Tibial artery (tissue), 4 donors: ENCODE results near the gene CCDC107.

Experiments
- DNase-seq, 2 donors: peaks; one replicate each; pipeline ENCODE4 v3.0.0-alpha.2; 2019
- H3K27ac ChIP-seq, 2 donors: fragments of 200-600 bp; sonication (generic) in 1 of 2; 1 replicate in 1 of 2; 2 replicates in 1 of 2; pipeline ENCODE4 v1.5.1; 2018 to 2019; ENCODE audit warnings: mild to moderate bottlenecking in 1 of 2
- H3K27me3 ChIP-seq, 2 donors: fragments of 200-600 bp; sonication (generic) in 1 of 2; one replicate each; pipeline versions ENCODE4 v1.5.1 to v1.6.0; 2016 to 2019
- H3K36me3 ChIP-seq, 3 donors: fragments of 200-600 bp; sonication (generic) in 2 of 3; one replicate each; pipeline ENCODE4 v1.5.1; 2016 to 2019; ENCODE audit warnings: mild to moderate bottlenecking in 2 of 3
- H3K4me1 ChIP-seq, 4 donors: fragments of 200-600 bp; sonication (generic) in 2 of 4; 1 replicate in 3 of 4; 2 replicates in 1 of 4; pipeline ENCODE4 v1.5.1; 2016 to 2019
- H3K4me3 ChIP-seq, 2 donors: fragments of 200-600 bp; sonication (generic) in 1 of 2; 1 replicate in 1 of 2; 2 replicates in 1 of 2; pipeline ENCODE4 v1.5.1; 2018 to 2019; ENCODE audit warnings: mild to moderate bottlenecking in 2 of 2
- H3K9me3 ChIP-seq, 3 donors: fragments of 200-600 bp; sonication (generic) in 1 of 3; one replicate each; pipeline ENCODE4 v1.5.1; 2016 to 2019
- intact Hi-C: fragments of 100-400 bp; cut with DNase I; formaldehyde crosslinking; loops from one replicate; pipeline ENCODE4 v1.15.0; 2023; ENCODE audit warnings: low total_unique reads
- TF ChIP-seq, protein P1 (sequence below), 2 experiments: fragments of 200-600 bp in 1 of 2; fragments of 450-650 bp in 1 of 2; IDR thresholded peaks; one replicate each; pipeline ENCODE4 v1.5.1; 2017 to 2019; ENCODE audit warnings: antibody characterized with exemption in 2 of 2, mild to moderate bottlenecking in 1 of 2, moderate library complexity in 1 of 2

Gene CCDC107

GRCh38 chr9:35612843-35613242, 45.2 kb upstream of the CCDC107 start:
- Histone ChIP-seq H3K27ac (no peak overlapping the region), H3K4me1 (peaks cover 0 to 14% (median 11%) of the 10 kb centered on the region in 4 donors), H3K36me3 (peaks cover 19 to 27% (median 20%) of the 10 kb centered on the region in 3 donors), H3K27me3 (peaks cover 0 to 8% of the 10 kb centered on the region in 2 donors), H3K9me3 (no peaks in the 10 kb centered on the region), H3K4me3 (no peak overlapping the region)
- intact Hi-C loops, result no loop called here
- no peak for DNase-seq
- TF ChIP-seq, protein P1, sequence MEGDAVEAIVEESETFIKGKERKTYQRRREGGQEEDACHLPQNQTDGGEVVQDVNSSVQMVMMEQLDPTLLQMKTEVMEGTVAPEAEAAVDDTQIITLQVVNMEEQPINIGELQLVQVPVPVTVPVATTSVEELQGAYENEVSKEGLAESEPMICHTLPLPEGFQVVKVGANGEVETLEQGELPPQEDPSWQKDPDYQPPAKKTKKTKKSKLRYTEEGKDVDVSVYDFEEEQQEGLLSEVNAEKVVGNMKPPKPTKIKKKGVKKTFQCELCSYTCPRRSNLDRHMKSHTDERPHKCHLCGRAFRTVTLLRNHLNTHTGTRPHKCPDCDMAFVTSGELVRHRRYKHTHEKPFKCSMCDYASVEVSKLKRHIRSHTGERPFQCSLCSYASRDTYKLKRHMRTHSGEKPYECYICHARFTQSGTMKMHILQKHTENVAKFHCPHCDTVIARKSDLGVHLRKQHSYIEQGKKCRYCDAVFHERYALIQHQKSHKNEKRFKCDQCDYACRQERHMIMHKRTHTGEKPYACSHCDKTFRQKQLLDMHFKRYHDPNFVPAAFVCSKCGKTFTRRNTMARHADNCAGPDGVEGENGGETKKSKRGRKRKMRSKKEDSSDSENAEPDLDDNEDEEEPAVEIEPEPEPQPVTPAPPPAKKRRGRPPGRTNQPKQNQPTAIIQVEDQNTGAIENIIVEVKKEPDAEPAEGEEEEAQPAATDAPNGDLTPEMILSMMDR (IDR thresholded peaks at IDR 0.05), result no peak

GRCh38 chr9:35615981-35616680, 42.0 kb upstream of the CCDC107 start:
- DNase-seq, result no peak
- H3K27ac ChIP-seq, result no peak overlapping the region
- H3K4me3 ChIP-seq, result no peak overlapping the region
- TF ChIP-seq, protein P1 (IDR thresholded peaks at IDR 0.05), result no peak
- H3K9me3 ChIP-seq, result no peaks in the 10 kb centered on the region
- H3K4me1 ChIP-seq, result peaks cover 0 to 11% (median 10%) of the 10 kb centered on the region in 4 donors
- H3K36me3 ChIP-seq, result no peaks in the 10 kb centered on the region
- peaks cover 0 to 12% of the 10 kb centered on the region in 2 donors for H3K27me3 ChIP-seq
- intact Hi-C loops, result no loop called here

GRCh38 chr9:35616681-35617459, 41.2 kb upstream of the CCDC107 start:
- TF ChIP-seq, protein P1 (IDR thresholded peaks at IDR 0.05), result no peak
- peak; percentile 66 to 84 for DNase-seq
- no peaks in the 10 kb centered on the region for H3K9me3 ChIP-seq
- no peak overlapping the region for H3K27ac ChIP-seq
- no peaks in the 10 kb centered on the region for H3K36me3 ChIP-seq
- H3K4me3 ChIP-seq, result peak overlapping the region; percentile 32 to 53
- intact Hi-C loops, result no loop called here
- peaks cover 0 to 11% (median 10%) of the 10 kb centered on the region in 4 donors for H3K4me1 ChIP-seq
- H3K27me3 ChIP-seq, result peaks cover 0 to 12% of the 10 kb centered on the region in 2 donors

DNA sequence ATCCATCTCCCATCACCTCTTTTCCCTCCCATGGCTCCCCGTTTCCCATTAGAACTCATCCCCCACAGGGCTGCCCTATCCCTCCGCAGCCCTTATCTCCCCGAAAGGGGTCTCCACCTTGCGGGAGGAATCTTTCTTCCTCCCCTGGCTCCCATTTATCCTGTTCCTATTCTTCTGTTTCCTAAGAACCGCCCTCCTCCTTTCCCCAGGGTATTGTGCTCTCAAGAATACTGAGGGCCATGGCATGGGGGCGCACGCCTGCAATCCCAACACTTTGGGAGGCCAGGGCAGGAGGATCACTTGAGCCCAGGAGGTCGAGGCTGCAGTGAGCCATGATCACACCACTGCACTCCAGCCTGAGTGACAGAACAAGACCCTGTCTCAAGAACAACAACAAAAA, 40.5 kb upstream of the CCDC107 start:
- Histone ChIP-seq H3K27me3 (peaks cover 0 to 12% of the 10 kb centered on the region in 2 donors), H3K36me3 (no peaks in the 10 kb centered on the region), H3K27ac (no peak overlapping the region), H3K4me3 (peak overlapping the region; percentile 32 to 53), H3K9me3 (no peaks in the 10 kb centered on the region), H3K4me1 (peaks cover 0 to 11% (median 10%) of the 10 kb centered on the region in 4 donors)
- DNase-seq, result no peak
- TF ChIP-seq, protein P1 (IDR thresholded peaks at IDR 0.05), result no peak
- intact Hi-C loops, result no loop called here

DNA sequence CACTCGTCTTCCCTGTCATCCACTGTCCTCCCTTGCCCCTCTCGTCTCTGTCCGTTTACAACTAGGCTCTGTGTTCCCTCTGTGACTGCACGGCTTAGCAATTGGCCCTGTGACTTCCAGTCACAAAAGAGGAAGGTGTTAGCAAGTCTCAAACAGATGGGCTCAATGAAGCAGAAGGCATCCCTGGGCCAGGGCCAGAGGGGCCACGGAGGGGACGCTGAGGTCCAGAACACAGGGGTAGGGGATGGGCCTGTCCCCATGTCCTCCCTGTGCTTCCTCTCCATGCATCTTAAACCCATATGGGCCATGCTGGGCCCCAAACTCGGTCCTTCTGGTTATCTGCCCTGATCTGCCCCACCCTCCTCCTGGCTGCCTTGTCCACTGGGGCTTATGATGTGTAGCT, 39.8 kb upstream of the CCDC107 start, which contains the start of gene CD72:
Gene CD72, minus strand, starts transcription at position 89 of the 403 bp plus-strand sequence. CDS start 110 bp downstream, outside the sequence.
- intact Hi-C loops, result no loop called here
- H3K4me3 ChIP-seq, result peak within 1 kb of the TSS; percentile 32 to 53
- H3K27me3 ChIP-seq, result peaks cover 0 to 12% of the 10 kb centered on the region in 2 donors
- TF ChIP-seq, protein P1 (IDR thresholded peaks at IDR 0.05), result no peak
- H3K27ac ChIP-seq, result no peak within 1 kb of the TSS
- H3K9me3 ChIP-seq, result no peaks in the 10 kb centered on the region
- no peak for DNase-seq
- peaks cover 0 to 11% (median 10%) of the 10 kb centered on the region in 4 donors for H3K4me1 ChIP-seq
- no peaks in the 10 kb centered on the region for H3K36me3 ChIP-seq
